ENCODE results near the gene ASXL2.

GRCh38 chr2:25835906-25836305 is 42.4 kb downstream of the ASXL2 start:
- TF ChIP-seq CTCF (conservative IDR thresholded peaks at IDR 0.05) (no peak), EZH2 (IDR thresholded peaks at IDR 0.05; ENCODE audit: low read depth) (no peak)

All from PC-9 (cell line).